Measurements from ENCODE around the gene PLA2G2C.

The PLA2G2C gene

DNA sequence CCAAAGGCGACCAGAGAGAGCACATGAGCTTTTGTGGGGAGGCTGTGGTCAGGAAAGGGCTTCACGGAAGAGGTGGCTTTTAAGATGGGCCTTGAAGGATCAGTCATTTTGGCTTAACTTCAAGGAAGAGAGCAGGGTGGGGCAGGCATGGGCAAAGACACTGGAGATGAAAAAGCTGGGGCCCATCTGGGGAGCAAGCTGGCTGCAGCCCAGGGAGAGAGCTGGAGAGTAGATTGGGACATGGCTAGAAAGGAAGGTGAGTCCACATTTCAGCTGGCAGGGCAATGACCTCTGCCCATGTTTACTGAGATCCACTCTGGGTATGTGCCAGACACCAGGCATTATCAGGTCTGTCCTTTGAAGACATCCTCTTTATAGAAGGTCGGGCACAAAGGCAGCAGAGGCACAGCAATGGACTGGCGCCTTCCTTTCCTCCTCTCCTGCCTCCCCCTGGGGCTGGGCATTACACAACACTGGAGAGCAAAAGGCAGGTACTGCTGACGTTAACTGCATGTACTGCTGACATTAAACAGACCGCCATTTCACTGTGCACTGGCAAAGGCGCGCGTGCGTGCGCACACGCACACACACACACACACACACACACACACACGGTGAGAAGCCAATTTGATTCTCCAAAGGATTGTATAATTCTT lies 2.6 kb downstream of the PLA2G2C start:
- DNase-seq = no peak

DNA sequence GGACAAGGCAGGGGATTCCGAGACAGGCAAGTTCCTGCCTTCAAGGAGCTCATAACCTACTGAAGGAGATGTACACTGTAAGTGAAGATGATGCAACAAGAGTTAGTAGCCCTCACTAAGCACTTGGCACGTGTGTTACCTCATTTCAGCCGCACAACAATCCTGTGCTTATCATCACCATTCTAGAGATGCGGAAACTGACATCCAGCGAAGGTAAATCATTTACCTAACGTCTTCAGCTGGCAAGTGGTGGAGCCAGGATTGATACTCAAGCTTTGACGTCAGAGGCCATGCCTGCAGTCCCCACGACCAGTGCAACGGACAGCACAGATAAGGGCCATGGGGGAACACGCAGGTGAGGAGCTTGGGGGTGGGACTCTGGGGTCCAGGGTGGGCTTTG lies 3.3 kb downstream of the PLA2G2C start:
- DNase-seq = no peak

DNA sequence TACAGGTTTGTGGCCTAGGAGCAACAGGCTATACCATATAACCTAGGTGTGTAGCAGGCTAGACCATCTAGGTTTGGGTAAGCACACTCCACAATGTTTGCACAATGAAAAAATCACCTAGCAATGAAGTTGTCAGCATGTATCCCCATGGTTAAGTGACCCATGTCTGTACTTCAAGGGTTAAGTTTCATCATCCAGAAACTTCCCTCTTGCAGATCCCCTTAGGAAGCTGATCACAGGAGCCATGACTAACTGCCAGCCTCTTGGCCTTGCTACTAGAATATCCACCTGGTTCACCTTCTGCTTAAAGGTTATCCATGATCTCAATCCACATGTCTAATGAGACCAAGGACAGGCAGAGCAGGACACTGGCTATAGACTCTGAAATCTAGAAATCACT lies 3.9 kb downstream of the PLA2G2C start:
- DNase-seq = no peak

DNA sequence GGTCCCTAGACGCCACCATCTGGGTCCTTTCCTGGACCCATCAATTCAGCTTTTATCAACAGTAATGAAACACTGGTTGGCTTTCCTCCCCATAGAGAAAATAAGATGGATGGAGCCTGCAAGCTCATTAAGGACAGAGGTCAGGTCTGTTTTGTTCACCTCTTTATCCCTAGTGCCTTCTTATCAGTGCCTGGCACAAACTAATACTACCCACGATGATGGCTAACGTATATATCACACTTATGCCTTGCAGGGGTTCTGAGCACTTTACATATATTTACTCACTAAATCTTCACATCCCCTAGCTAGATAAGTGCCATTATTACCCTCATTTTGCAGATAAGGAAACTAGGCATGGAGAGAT lies 5.5 kb downstream of the PLA2G2C start:
- DNase-seq = no peak

DNA sequence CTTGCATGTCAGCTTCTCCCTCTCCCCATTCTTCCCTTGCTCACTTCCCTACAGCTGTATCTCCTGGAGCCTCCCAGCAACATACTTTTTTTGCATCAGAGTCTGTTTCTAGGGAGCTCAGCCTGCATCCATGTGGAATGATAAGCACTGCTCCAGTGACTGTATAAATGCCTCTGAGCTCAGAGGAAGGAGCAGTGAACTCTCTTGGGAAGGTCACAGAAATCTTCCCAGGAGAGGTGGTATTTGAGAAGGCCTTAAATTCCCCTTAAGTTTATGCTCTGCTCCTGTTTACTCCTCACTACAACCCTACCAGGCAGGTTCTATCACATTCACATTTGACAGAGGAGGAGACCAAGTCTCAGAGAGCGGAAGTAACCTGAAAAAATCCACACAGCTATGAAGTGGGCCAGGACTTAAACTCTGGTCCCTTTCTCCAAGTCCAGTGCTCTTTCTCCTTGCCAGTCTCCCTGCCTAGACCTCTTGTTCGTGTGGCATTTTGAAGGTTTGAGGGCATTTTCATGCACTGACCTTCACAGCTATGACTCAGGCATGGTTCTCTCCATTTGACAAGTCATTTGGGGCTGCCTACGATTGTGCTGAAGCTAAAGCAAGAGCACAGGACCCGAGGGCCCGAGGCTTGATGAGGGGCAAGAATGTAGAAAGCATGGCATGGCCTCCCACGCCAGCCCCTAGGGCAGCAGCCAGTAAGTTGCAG lies 6.0 kb downstream of the PLA2G2C start:
- no peak for DNase-seq

DNA sequence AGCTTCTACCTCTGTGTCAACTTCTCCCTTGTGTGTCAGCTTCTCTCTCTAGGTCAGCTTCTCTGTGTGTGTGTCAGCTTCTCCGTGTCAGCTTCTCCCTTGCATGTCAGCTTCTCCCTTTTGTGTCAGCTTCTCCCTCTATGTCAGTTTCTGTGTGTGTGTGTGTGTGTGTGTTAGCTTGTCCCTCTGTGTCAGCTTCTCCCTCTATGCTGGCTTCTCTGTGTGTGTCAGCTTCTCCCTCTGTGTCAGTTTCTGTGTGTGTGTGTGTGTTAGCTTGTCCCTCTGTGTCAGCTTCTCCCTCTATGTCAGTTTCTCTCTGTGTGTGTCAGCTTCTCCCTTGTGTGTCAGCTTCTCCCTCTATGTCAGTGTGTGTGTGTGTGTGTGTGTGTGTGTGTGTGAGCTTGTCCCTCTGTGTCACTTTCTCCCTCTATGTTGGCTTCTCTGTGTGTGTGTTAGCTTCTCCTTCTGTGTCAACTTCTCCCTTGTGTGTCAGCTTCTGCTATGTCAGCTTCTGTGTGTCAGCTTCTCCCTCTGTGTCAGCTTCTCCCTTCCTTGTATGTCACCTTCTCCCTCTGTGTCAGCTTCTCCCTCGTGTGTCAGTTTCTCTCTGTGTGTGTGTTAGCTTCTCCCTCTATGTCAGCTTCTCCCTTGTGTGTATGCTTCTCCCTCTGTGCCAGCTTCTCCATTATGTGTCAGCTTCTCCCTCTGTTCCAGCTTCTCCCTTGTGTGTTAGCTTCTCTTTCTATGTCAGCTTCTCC lies 6.8 kb downstream of the PLA2G2C start:
- no peak for DNase-seq

DNA sequence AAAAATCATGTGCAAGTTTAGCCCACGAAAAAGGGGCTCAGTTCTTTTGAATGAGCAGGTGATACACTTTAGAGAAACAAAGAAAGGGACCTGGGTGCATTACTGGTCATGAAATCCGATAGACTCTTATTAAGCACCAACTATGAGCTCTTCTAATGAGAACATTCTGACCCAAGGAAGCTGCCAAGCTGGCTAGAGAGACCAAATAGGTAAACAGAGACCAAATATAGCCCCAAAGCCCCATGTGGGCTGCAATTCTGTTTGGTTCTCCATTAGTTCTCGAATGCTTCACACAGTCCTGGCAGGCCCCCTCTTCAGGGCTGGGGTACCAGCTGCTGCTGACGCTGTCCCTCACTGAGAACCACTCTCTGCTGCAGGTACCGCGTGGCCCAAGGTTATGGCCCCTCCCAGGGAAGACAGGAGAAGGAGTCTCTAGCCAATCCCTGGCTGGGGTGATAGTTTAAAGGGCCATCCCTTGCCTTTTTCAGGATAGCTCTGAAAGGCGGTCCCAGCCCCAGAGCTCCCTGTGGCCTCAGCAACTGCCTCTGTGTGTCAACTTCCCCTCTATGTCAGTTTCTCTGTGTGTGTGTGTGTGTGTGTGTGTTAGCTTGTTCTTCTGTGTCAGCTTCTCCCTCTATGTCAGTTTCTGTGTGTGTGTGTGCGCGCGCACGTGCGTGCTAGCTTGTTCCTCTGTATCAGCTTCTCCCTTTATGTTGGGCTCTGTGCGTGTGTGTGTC lies 7.5 kb downstream of the PLA2G2C start:
- no peak for DNase-seq

DNA sequence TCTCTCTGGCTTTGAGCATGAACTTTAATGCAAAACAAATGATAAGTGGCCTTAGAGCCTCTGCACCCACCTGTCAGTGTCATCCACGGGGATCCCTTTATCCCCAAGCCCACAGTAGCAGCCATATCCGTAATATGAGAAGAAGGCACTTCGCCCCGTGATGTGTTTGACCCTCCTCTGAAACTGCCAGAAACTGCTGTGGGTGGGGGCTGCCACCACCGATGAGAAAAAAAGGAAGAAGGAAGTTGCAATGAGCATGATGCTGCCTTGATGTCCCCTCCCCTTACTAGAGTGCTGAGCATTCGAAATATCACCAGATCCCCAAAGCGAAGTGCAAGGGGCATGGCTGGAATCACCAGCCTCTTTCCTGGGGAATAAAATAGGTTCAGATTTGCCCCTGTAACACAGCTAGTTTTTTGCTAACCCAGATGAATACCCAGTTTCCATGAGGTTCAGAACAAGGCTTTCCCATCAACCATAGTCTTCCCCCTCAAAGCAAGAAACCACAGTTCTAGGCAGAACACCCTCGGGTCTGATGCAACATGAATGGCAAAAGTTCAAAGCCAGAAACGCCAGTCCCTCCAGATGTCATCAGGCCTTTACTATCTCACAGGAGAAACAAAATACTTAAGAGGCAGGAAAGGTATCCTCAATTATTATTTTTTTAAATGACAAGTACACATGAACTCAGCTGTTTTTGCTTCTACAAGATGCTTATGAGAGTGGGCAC lies 11.2 kb downstream of the PLA2G2C start:
- no peak for DNase-seq

DNA sequence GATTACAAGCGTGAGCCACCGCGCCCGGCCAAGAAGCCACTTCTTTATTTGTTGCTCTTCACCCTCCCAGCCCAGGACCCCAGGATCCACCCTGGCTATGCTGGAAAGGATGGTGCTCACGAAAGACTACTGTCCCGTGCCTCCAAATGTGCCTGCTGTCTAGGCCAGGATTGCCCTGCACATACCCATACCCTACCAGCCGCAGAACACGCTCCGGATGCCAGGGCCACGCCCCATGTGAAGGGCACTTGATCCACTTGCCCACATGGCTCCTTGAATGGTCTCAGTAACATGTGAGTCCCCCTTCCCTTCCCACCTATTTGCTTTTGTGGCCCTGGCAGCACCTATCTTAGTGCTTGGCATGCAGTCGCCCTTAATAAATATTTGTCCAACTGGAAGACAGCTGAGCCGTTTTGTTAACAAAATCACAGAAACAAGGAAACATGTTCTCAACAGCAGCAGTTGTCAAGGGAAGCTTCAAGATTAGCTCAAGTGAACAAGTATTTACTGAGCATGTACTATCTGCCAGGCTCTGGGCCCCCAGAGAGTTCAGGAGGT lies 14.2 kb downstream of the PLA2G2C start:
- DNase-seq = no peak

DNA sequence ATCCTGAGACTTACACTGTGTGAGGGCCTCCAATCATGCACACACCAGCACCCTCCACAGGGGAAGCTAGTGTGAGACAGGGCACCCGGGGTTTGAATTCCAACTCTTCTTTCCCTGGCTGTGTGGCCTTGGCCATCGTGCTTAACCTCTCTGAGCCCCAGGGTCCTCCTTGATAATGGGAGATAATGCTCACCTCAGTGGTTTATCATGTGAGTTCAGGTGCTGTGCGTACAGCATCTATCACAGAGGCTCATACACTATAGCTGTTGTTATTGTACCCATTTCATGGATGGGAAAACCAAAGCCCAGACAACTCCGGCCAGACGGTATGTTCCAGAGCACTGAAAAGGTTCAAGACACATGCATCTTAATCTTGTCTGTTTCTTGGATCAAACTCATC lies 16.4 kb downstream of the PLA2G2C start:
- DNase-seq = no peak

DNA sequence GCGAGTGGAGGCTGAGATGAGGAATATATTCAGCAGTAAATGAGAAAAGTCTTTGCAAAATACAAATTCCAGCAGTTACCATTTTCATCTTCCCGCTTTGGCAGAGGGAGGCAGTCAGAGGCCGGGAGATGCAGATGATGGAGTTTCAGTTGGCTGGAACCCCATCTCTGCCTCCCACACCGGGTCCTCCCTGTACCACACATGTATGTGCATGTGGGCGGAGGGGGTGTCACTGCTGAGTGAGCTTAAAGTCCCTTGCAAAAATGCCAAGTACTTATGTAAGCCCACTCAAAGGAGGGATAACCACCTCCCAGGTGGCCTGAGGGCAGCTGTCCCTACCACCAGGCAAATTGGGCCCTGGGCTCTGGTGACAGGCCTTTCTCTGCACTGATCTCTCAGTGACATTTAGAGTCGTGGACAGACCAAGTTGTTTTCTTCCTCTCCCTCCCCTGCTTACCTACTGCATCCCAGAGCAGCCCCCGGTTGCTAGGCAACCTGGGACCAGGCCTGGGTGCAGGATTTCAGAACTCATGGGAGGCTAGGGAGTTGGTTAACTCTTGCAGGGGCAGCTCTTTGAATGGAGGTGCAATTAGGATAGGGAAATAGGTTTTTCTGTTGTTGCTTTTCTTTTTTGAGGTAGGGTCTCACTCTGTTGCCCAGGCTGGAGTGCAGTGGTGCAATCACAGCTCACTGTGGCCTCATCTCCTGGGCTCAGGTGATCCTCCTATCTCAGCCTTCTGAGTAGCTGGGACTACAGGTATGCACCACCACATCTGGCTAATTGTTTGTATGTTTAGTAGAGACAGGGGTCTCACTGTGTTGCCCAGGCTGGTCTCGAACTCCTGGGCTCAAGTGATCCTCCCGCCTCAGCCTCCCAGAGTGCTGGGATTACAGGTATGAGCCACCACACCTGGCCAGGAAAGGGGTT lies 17.5 kb downstream of the PLA2G2C start:
- DNase-seq = peak in 2 of 3 experiments; percentile 11 to 25

DNA sequence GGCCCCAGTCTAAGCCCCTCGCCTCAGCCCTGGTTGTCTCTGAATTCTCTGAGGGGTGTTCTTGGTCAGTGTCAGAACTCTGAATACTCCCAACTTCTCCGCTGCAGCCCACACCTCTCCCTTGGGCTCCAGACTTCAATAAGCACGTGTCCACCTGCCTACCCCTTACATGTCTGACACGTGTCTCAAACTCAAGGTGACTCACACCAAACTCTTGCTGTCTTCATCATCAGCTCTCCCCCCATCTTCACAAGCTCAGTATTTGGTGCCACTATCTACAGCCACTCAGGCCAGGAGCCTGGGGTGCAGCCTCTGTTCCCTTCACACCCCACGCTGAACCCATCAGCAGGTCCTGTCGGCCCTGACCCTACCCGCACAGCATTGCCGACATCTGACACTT lies 19.2 kb downstream of the PLA2G2C start:
- no peak for DNase-seq

DNA sequence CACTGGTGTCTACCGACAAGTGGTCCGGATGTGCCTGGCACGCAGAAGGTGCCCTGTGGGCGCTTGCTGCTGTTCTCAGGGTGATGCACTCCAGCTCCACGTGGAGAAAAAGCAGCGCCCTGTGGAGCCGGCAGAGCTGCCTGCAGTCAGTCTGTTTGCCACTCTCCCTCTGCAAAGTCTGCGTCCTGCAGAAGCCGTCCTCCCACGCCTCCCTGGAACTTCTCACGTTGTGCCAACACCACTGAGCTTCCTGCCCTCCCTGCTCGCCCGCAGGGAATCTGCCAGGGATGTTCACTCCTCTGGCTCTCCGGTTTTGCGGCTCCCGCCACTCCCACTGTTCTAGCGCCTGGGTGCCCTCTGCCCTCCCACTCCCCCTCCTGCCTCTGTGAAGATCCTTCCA lies 20.3 kb downstream of the PLA2G2C start:
- no peak for DNase-seq

DNA sequence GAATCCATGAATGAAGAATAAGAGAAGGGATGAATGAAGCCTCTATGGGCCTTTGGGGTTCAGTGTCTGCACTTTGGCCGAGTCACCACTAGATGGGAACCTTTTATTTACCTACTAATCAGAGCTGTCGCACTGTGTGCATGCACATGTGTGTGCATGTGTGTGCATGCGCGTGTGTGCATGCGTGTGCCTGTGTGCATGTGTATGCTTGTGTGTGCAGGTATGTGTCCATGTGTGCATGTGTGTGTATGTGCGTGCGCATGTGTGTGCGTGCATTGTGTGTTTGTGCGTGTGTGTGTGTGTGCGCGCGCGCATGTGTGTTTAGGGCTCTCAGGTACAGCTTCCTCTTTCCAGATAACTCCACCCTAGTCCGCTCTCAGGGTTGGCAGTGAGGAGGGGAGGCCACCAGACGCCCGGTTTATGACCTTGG lies 20.8 kb downstream of the PLA2G2C start:
- DNase-seq = peak in 1 of 3 experiments; percentile 11

DNA sequence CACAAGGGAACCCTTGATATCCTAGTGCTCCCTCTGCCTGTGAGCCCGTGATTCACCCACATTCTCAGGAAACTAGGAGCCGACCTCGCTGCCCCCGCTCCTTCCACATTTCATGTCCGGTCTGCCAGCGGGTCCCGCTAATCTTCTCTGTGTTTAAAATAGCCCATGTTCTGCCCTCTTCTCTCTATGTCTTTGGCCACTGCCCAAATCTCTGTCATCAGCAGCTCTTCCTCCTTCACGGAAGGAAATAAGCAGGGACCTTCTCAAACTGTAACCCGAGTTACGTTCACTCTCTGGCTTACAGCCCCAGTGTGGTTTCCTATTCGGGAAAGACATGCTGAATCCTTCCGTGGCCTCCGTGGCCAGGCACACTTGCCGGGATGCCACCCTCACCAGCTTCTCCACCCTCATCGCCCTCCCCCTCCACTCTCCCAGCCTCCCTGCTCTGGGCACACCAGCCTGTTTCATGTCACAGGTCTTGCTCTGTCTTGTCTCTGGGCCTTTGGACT lies 21.6 kb downstream of the PLA2G2C start:
- no peak for DNase-seq

DNA sequence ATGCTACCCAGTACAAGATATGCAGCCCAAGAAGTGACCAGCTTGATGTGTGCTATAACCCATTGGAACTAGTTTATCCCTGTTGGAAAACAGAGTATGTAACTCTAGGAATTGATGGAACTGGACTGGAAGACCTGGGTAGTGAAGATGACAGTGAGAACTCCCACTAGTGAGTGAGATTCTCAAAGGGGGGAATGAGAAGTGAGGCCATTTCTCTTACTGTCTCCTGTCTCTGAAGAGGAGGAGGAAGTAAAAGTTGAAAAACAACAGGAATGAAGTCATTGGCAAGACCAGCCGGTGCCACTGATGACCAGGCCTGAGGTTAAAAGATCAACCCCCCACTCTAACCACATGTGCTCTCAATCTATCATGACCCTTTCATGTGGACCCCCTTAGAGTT lies 26.3 kb downstream of the PLA2G2C start:
- no peak for DNase-seq

DNA sequence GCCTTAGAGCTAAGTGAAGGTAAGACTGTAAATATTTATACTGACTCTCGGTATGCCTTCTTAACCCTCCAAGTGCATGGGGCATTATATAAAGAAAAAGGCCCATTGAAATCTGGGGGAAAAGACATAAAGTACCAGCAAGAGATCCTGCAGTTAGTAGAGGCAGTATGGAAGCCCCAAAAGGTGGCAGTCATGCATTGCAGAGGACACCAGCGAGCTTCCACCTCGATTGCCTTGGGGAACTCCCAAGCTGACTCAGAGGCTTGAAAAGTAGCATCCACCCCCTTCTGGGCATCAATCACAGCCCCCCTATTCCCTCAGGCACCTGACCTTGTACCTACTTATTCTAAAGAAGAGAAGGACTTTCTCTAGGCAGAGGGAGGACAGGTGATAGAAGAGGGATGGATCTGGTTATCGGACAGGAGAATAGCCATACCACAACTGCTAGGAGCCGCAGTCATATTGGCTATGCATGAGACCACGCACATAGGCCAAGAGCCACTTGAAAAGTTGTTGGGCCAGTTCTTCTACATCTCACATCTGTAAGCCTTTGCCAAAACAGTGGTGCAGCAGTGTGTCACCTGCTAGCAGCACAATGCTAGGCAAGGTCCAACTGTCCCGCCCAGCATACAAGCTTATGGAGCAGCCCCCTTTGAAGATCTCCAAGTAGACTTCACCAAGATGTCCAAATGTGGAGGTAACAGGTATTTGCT lies 27.8 kb downstream of the PLA2G2C start:
- no peak for DNase-seq

DNA sequence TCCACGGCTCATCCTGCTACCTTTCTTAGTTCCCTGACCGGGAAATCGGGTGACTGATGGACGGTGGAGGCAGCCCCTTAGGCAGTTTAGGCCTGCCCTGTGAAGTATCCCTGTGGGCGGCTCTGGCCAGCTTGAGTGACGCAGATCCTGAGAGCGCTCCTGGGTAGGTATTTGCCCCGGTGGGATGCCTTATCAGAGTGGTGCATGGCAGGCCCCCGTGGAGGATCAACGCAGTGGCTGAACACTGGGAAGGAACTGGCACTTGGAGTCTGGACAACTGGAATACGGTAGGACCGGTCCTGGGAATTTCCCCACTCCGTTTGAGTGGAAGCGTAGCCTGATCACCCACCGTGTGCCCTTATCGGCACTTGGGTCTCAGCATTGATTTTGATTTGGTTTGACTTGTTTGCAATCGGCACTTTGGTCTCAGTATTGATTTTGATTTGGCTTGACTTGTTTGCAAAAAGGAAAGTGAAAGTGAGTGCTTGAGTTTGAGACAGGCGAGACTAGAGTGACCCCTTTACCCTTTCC lies 32.0 kb downstream of the PLA2G2C start:
- DNase-seq = no peak

DNA sequence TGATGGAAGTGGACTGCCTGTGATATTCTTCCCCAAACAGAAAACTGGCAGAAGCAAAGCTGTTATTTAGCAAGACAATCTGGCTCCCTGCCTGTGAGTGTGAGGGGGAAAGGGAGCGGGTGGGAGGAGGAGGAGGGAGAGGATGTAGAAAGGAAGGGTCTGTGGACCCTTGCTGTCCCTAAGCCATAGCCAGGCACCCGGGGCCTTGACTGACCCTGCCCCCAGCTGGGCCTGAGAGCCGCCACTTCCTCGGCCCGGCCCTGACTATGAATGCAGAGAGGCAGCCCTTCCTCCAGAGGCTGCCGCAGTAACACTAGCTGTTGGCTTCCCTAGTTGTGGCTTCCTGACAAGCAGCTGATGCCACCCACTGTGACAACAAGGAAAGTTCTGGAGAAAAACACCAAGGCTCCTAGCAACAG lies 33.3 kb downstream of the PLA2G2C start:
- DNase-seq = peak in 2 of 3 experiments; percentile 12 to 55

DNA sequence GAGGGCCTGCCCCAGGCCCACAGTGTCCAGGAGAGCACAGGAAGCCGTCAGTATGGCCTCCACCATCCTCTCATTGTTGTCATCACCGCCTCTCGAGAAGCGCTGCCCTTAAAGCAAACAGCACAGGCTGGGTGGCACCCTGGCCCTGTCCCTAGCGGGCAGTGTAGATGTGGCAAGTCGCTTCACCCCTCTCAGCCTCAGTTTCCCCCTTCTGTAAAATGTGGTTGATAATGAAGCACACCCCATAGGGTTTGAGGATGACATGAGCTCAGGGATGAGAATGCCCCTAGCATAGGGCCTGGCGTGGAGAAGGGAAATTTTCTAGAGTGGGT lies 33.8 kb downstream of the PLA2G2C start:
- no peak for DNase-seq

Data from NCI-H1417 (cell line).